ENCODE measurements around the gene FAM234A. TPM values are rescaled to one million over a fixed set of nuclear protein-coding genes. Genes with fewer than 3 reads are reported as not detected.

Gene FAM234A
- total RNA-seq, 1 donor from 2014 or later = 23.5 TPM

- H3K9me3 ChIP-seq (ENCODE audit: control insufficient read depth in 3 of 3, low read length in 3 of 3) = no peaks in the 10 kb centered on the region
- H3K4me3 ChIP-seq (ENCODE audit: low read length in 3 of 3) = no peak overlapping the region
- peaks cover 5 to 10% (median 8%) of the 10 kb centered on the region in 3 donors for H3K27me3 ChIP-seq (ENCODE audit: control insufficient read depth in 3 of 3, insufficient read depth in 3 of 3, low read length in 3 of 3)
- H3K4me1 ChIP-seq (ENCODE audit: control insufficient read depth in 3 of 3, insufficient read depth in 3 of 3, low read length in 3 of 3) = peaks cover 3 to 9% (median 8%) of the 10 kb centered on the region in 3 donors
- H3K9ac ChIP-seq (ENCODE audit: low read depth in 1 of 3, low read length in 3 of 3) = no peak overlapping the region
- no peak overlapping the region for H3K27ac ChIP-seq (ENCODE audit: low read depth, low read length)
- peaks cover 10 to 18% (median 11%) of the 10 kb centered on the region in 3 donors for H3K36me3 ChIP-seq (ENCODE audit: control insufficient read depth in 3 of 3, insufficient read depth in 3 of 3, low read length in 3 of 3)
Measured at GRCh38 chr16:269061-269796, 34.6 kb downstream of the FAM234A start.

GRCh38 chr16:270381-271255, 36.0 kb downstream of the FAM234A start:
- Histone ChIP-seq H3K4me3 (ENCODE audit: low read length in 3 of 3) (no peak overlapping the region), H3K4me1 (ENCODE audit: control insufficient read depth in 3 of 3, insufficient read depth in 3 of 3, low read length in 3 of 3) (peaks cover 7 to 11% (median 11%) of the 10 kb centered on the region in 3 donors), H3K9ac (ENCODE audit: low read depth in 1 of 3, low read length in 3 of 3) (no peak overlapping the region), H3K9me3 (ENCODE audit: control insufficient read depth in 3 of 3, low read length in 3 of 3) (no peaks in the 10 kb centered on the region), H3K27me3 (ENCODE audit: control insufficient read depth in 3 of 3, insufficient read depth in 3 of 3, low read length in 3 of 3) (peaks cover 16 to 19% (median 18%) of the 10 kb centered on the region in 3 donors), H3K27ac (ENCODE audit: low read depth, low read length) (no peak overlapping the region), H3K36me3 (ENCODE audit: control insufficient read depth in 3 of 3, insufficient read depth in 3 of 3, low read length in 3 of 3) (peaks cover 0 to 7% (median 0%) of the 10 kb centered on the region in 3 donors)

GRCh38 chr16:272633-273546, 38.3 kb downstream of the FAM234A start:
- no peak overlapping the region for H3K4me3 ChIP-seq (ENCODE audit: low read length in 3 of 3)
- H3K4me1 ChIP-seq (ENCODE audit: control insufficient read depth in 3 of 3, insufficient read depth in 3 of 3, low read length in 3 of 3) = peaks cover 6 to 10% (median 8%) of the 10 kb centered on the region in 3 donors
- no peaks in the 10 kb centered on the region for H3K36me3 ChIP-seq (ENCODE audit: control insufficient read depth in 3 of 3, insufficient read depth in 3 of 3, low read length in 3 of 3)
- peaks cover 22 to 25% (median 24%) of the 10 kb centered on the region in 3 donors for H3K27me3 ChIP-seq (ENCODE audit: control insufficient read depth in 3 of 3, insufficient read depth in 3 of 3, low read length in 3 of 3)
- H3K9ac ChIP-seq (ENCODE audit: low read depth in 1 of 3, low read length in 3 of 3) = no peak overlapping the region
- H3K27ac ChIP-seq (ENCODE audit: low read depth, low read length) = no peak overlapping the region
- no peaks in the 10 kb centered on the region for H3K9me3 ChIP-seq (ENCODE audit: control insufficient read depth in 3 of 3, low read length in 3 of 3)

GRCh38 chr16:273547-274421, 39.2 kb downstream of the FAM234A start:
- H3K9me3 ChIP-seq (ENCODE audit: control insufficient read depth in 3 of 3, low read length in 3 of 3) = no peaks in the 10 kb centered on the region
- no peak overlapping the region for H3K4me3 ChIP-seq (ENCODE audit: low read length in 3 of 3)
- no peak overlapping the region for H3K27ac ChIP-seq (ENCODE audit: low read depth, low read length)
- peaks cover 8 to 10% (median 8%) of the 10 kb centered on the region in 3 donors for H3K4me1 ChIP-seq (ENCODE audit: control insufficient read depth in 3 of 3, insufficient read depth in 3 of 3, low read length in 3 of 3)
- no peak overlapping the region for H3K9ac ChIP-seq (ENCODE audit: low read depth in 1 of 3, low read length in 3 of 3)
- H3K36me3 ChIP-seq (ENCODE audit: control insufficient read depth in 3 of 3, insufficient read depth in 3 of 3, low read length in 3 of 3) = no peaks in the 10 kb centered on the region
- H3K27me3 ChIP-seq (ENCODE audit: control insufficient read depth in 3 of 3, insufficient read depth in 3 of 3, low read length in 3 of 3) = peaks cover 24 to 25% (median 25%) of the 10 kb centered on the region in 3 donors

GRCh38 chr16:275041-275641, 40.5 kb downstream of the FAM234A start:
- Histone ChIP-seq H3K36me3 (ENCODE audit: control insufficient read depth in 3 of 3, insufficient read depth in 3 of 3, low read length in 3 of 3) (no peaks in the 10 kb centered on the region), H3K4me1 (ENCODE audit: control insufficient read depth in 3 of 3, insufficient read depth in 3 of 3, low read length in 3 of 3) (peaks cover 10 to 12% (median 11%) of the 10 kb centered on the region in 3 donors), H3K27ac (ENCODE audit: low read depth, low read length) (no peak overlapping the region), H3K9ac (ENCODE audit: low read depth in 1 of 3, low read length in 3 of 3) (peak overlapping the region in 2 of 3 donors; percentile 14 to 50), H3K27me3 (ENCODE audit: control insufficient read depth in 3 of 3, insufficient read depth in 3 of 3, low read length in 3 of 3) (peaks cover 24 to 29% (median 29%) of the 10 kb centered on the region in 3 donors), H3K4me3 (ENCODE audit: low read length in 3 of 3) (peak overlapping the region; percentile 43 to 68 (median 52)), H3K9me3 (ENCODE audit: control insufficient read depth in 3 of 3, low read length in 3 of 3) (no peaks in the 10 kb centered on the region)

- Histone ChIP-seq H3K9ac (ENCODE audit: low read depth in 1 of 3, low read length in 3 of 3) (peak within 1 kb of the TSS in 2 of 3 donors; percentile 14 to 50), H3K4me1 (ENCODE audit: control insufficient read depth in 3 of 3, insufficient read depth in 3 of 3, low read length in 3 of 3) (peaks cover 10 to 14% (median 11%) of the 10 kb centered on the region in 3 donors), H3K36me3 (ENCODE audit: control insufficient read depth in 3 of 3, insufficient read depth in 3 of 3, low read length in 3 of 3) (no peaks in the 10 kb centered on the region), H3K4me3 (ENCODE audit: low read length in 3 of 3) (peak within 1 kb of the TSS; percentile 43 to 68 (median 52)), H3K9me3 (ENCODE audit: control insufficient read depth in 3 of 3, low read length in 3 of 3) (no peaks in the 10 kb centered on the region), H3K27me3 (ENCODE audit: control insufficient read depth in 3 of 3, insufficient read depth in 3 of 3, low read length in 3 of 3) (peaks cover 21 to 31% (median 29%) of the 10 kb centered on the region in 3 donors), H3K27ac (ENCODE audit: low read depth, low read length) (no peak within 1 kb of the TSS)
Measured at GRCh38 chr16:275786-276232, 41.2 kb downstream of the FAM234A start, which contains the start of gene RGS11. RGS11 (minus strand) TSS chr16:275944; CDS start chr16:275911, 33 bp downstream.

- no peak overlapping the region for H3K27ac ChIP-seq (ENCODE audit: low read depth, low read length)
- no peaks in the 10 kb centered on the region for H3K36me3 ChIP-seq (ENCODE audit: control insufficient read depth in 3 of 3, insufficient read depth in 3 of 3, low read length in 3 of 3)
- peaks cover 25 to 38% (median 36%) of the 10 kb centered on the region in 3 donors for H3K27me3 ChIP-seq (ENCODE audit: control insufficient read depth in 3 of 3, insufficient read depth in 3 of 3, low read length in 3 of 3)
- H3K9me3 ChIP-seq (ENCODE audit: control insufficient read depth in 3 of 3, low read length in 3 of 3) = no peaks in the 10 kb centered on the region
- H3K4me1 ChIP-seq (ENCODE audit: control insufficient read depth in 3 of 3, insufficient read depth in 3 of 3, low read length in 3 of 3) = peaks cover 10 to 16% (median 11%) of the 10 kb centered on the region in 3 donors
- no peak overlapping the region for H3K4me3 ChIP-seq (ENCODE audit: low read length in 3 of 3)
- peak overlapping the region in 1 of 3 donors; percentile 3 for H3K9ac ChIP-seq (ENCODE audit: low read depth in 1 of 3, low read length in 3 of 3)
Measured at GRCh38 chr16:276426-277077, 41.9 kb downstream of the FAM234A start.

GRCh38 chr16:278863-279366, 44.3 kb downstream of the FAM234A start:
- Histone ChIP-seq H3K9ac (ENCODE audit: low read depth in 1 of 3, low read length in 3 of 3) (no peak overlapping the region), H3K4me3 (ENCODE audit: low read length in 3 of 3) (no peak overlapping the region), H3K36me3 (ENCODE audit: control insufficient read depth in 3 of 3, insufficient read depth in 3 of 3, low read length in 3 of 3) (no peaks in the 10 kb centered on the region), H3K27ac (ENCODE audit: low read depth, low read length) (no peak overlapping the region), H3K4me1 (ENCODE audit: control insufficient read depth in 3 of 3, insufficient read depth in 3 of 3, low read length in 3 of 3) (peaks cover 10 to 16% (median 11%) of the 10 kb centered on the region in 3 donors), H3K9me3 (ENCODE audit: control insufficient read depth in 3 of 3, low read length in 3 of 3) (no peaks in the 10 kb centered on the region), H3K27me3 (ENCODE audit: control insufficient read depth in 3 of 3, insufficient read depth in 3 of 3, low read length in 3 of 3) (peaks cover 24 to 36% (median 31%) of the 10 kb centered on the region in 3 donors)
